GM23338 (cell line): ENCODE results near the gene AXIN1. TPM values are rescaled to one million over a fixed set of nuclear protein-coding genes. Genes with fewer than 3 reads are reported as not detected.

Experiments
- ATAC-seq: fragments of 200-7000 bp; cut with Tn5 transposase; 3 replicates; pipeline ENCODE4 v1.9.1; 2020
- DNase-seq: peaks from one replicate; pipeline ENCODE4 v3.0.0-alpha.2; 2015; ENCODE audit warnings: low spot score
- H2AFZ ChIP-seq: fragments of 200-600 bp; sonication (generic); 2 replicates; pipeline ENCODE4 v1.8.0; 2016; ENCODE audit warnings: antibody characterized with exemption, mild to moderate bottlenecking, moderate library complexity
- H3F3A ChIP-seq: fragments of 200-600 bp; sonication (generic); replicated peaks from 2 replicates; pipeline ENCODE4 v1.8.0; 2017; ENCODE audit warnings: antibody characterized with exemption, mixed run types, low read depth
- H3K27ac ChIP-seq: fragments of 200-600 bp; sonication (generic); 2 replicates; pipeline ENCODE4 v1.6.1; 2016; ENCODE audit warnings: low read depth
- H3K27me3 ChIP-seq: fragments of 200-600 bp; sonication (generic); 2 replicates; pipeline ENCODE4 v1.8.0; 2016; ENCODE audit warnings: mild to moderate bottlenecking, mixed run types, moderate library complexity; ENCODE audit not compliant: insufficient read depth
- H3K36me3 ChIP-seq: fragments of 200-600 bp; sonication (generic); 2 replicates; pipeline ENCODE4 v1.8.0; 2016; ENCODE audit warnings: mild to moderate bottlenecking; ENCODE audit not compliant: insufficient read depth
- H3K4me1 ChIP-seq: fragments of 200-600 bp; sonication (generic); 2 replicates; pipeline ENCODE4 v1.8.0; 2016; ENCODE audit warnings: mild to moderate bottlenecking, moderate library complexity; ENCODE audit not compliant: insufficient read depth
- H3K4me2 ChIP-seq: fragments of 200-600 bp; sonication (generic); 2 replicates; pipeline ENCODE4 v1.7.1; 2017; ENCODE audit warnings: mixed run types
- H3K4me3 ChIP-seq: fragments of 200-600 bp; sonication (generic); 2 replicates; pipeline ENCODE4 v1.6.1; 2016; ENCODE audit warnings: mixed run types
- H3K79me2 ChIP-seq: fragments of 200-600 bp; sonication (generic); replicated peaks from 2 replicates; pipeline ENCODE4 v1.8.0; 2017; ENCODE audit warnings: mild to moderate bottlenecking; ENCODE audit not compliant: insufficient read depth
- H3K9me2 ChIP-seq: fragments of 200-600 bp; sonication (generic); 2 replicates; pipeline ENCODE4 v1.8.0; 2017; ENCODE audit not compliant: insufficient read depth
- H4K20me1 ChIP-seq: fragments of 200-600 bp; sonication (generic); replicated peaks from 2 replicates; pipeline ENCODE4 v1.8.0; 2017; ENCODE audit warnings: mild to moderate bottlenecking; ENCODE audit not compliant: insufficient read depth
- H3K27ac Mint-ChIP-seq: 2 replicates; pipeline ENCODE4 v1.8.0; 2020; ENCODE audit warnings: inconsistent platforms, mild to moderate bottlenecking, moderate library complexity, mixed read lengths
- H3K27me3 Mint-ChIP-seq: 3 replicates; pipeline ENCODE4 v1.8.0; 2022; ENCODE audit warnings: low read depth, mild to moderate bottlenecking, moderate library complexity, mixed read lengths, inconsistent platforms; ENCODE audit not compliant: insufficient read depth, poor library complexity
- H3K36me3 Mint-ChIP-seq: 3 replicates; pipeline ENCODE4 v1.8.0; 2021; ENCODE audit warnings: low read depth, mild to moderate bottlenecking, inconsistent platforms, moderate library complexity, mixed read lengths
- H3K4me1 Mint-ChIP-seq: 3 replicates; pipeline ENCODE4 v1.8.0; 2020; ENCODE audit warnings: mild to moderate bottlenecking, inconsistent platforms, mixed read lengths
- H3K4me3 Mint-ChIP-seq: 3 replicates; pipeline ENCODE4 v1.8.0; 2021; ENCODE audit warnings: moderate library complexity, mild to moderate bottlenecking, inconsistent platforms, mixed read lengths
- H3K9me3 Mint-ChIP-seq: 3 replicates; pipeline ENCODE4 v1.8.0; 2020; ENCODE audit warnings: moderate library complexity, mild to moderate bottlenecking, inconsistent platforms, mixed read lengths
- CREB1 ChIP-seq: fragments of 250-450 bp; sonication (Bioruptor Pico); IDR thresholded peaks from 2 replicates; pipeline ENCODE4 v1.5.0; 2020; ENCODE audit warnings: low read depth, mild to moderate bottlenecking, moderate library complexity
- NANOG ChIP-seq: IDR thresholded peaks from 2 replicates; pipeline ENCODE4 v1.6.1; 2016; ENCODE audit warnings: antibody characterized with exemption, borderline replicate concordance
- POLR2AphosphoS5 ChIP-seq: IDR thresholded peaks from 2 replicates; pipeline ENCODE4 v1.6.1; 2016; ENCODE audit warnings: antibody characterized with exemption, low read depth
- ZNF462 ChIP-seq: fragments of 250-450 bp; sonication (Bioruptor Pico); IDR thresholded peaks from 2 replicates; pipeline ENCODE4 v1.5.0; 2020; ENCODE audit warnings: mild to moderate bottlenecking, moderate library complexity
- polyA plus RNA-seq: library from polyadenylated mRNA; unstranded; fragments of >200 nt; fragmentation: Nextera tagmentation; extraction: Ambion mirVana; gene quantifications from 2 replicates; pipeline ENCODE4 v1.2.1, GENCODE V29; 2016
- total RNA-seq: library from RNA; depleted of rRNA; stranded (reverse); fragments of >200 nt; shearing (Covaris generic); gene quantifications from 2 replicates; pipeline ENCODE4 v1.2.3, GENCODE V29; 2014

AXIN1 gene
- total and polyA plus RNA-seq, 2 experiments from 2014 or later: 14.3 to 54.5 TPM

DNA sequence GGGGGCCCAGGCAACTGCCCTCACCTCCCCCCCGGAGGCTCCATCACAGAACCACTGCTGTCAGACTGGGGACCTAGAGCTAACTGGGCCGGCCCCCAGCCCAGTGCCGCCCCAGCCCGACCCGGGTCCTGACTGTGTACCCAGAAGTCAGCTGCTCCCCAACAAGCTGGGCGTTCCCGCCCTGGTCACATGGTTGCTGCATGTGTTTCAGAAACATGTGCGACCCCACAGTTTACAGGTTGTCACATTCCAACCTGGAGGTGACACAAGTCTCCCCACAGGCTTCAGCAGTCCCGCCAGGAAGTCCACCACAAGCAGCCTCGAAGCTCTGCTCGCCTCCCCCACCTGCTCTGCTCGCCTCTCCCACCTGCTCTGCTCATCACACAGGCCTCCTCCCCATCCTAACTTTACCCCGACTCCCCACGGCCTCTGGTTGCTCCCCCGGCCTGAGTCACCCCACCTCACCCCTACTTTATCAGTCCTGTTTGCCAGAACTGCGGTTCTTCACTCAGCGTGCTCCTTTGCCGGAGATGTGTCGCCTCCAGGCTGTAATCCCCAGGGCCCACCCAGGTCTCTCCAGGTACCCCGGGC lies 16.8 kb upstream of the AXIN1 start:
- H3K27me3 ChIP-seq: no peaks in the 10 kb centered on the region
- Mint-ChIP-seq H3K27ac (no peak overlapping the region), H3K4me3 (peak overlapping the region; percentile 73), H3K36me3 (peaks cover 20% of the 10 kb centered on the region), H3K4me1 (peaks cover 12% of the 10 kb centered on the region; the same call in 1 of the 3 replicates), H3K9me3 (no peaks in the 10 kb centered on the region), H3K27me3 (peaks cover 18% of the 10 kb centered on the region)
- no peaks in the 10 kb centered on the region; the same call in none of the 2 replicates for H4K20me1 ChIP-seq
- H3K4me3 ChIP-seq: peak overlapping the region; percentile 53
- no peak for TF ChIP-seq NANOG
- no peak for TF ChIP-seq POLR2AphosphoS5
- no peak for TF ChIP-seq CREB1 (CRISPR knock-in tag)
- TF ChIP-seq ZNF462 (CRISPR knock-in tag): no peak
- peak overlapping the region; percentile 84 for H3K4me2 ChIP-seq
- no peak for DNase-seq
- H3F3A ChIP-seq: peaks cover 4% of the 10 kb centered on the region
- ATAC-seq: no peak
- peaks cover 4% of the 10 kb centered on the region; the same call in 1 of the 2 replicates for H3K4me1 ChIP-seq
- H3K27ac ChIP-seq: no peak overlapping the region
- no peak overlapping the region for H2AFZ ChIP-seq
- peaks cover 4% of the 10 kb centered on the region; the same call in 1 of the 2 replicates for H3K36me3 ChIP-seq
- H3K9me2 ChIP-seq: no peaks in the 10 kb centered on the region
- no peaks in the 10 kb centered on the region; the same call in 1 of the 2 replicates for H3K79me2 ChIP-seq
